Panc1 (cell line): Measurements from ENCODE around the gene HDAC3. TPM values are rescaled to one million over a fixed set of nuclear protein-coding genes. Genes with fewer than 3 reads are reported as not detected.

Experiments
- ATAC-seq: fragments of 200-7000 bp; cut with Tn5 transposase; 2 replicates; pipeline ENCODE4 v1.9.1; 2020; ENCODE audit warnings: mild to moderate bottlenecking, moderate library complexity
- BruUV-seq: library from RNA; stranded (reverse); fragments of 400-500 nt; replicated peaks from 2 replicates; lab custom pipeline; 2021; lab: Mats Ljungman, UMichigan
- CTCF ChIA-PET: fragments of 300-600 bp; sonication (Branson Sonifier 250); formaldehyde crosslinking; loops from one replicate; lab custom pipeline; 2022; ENCODE audit warnings: antibody characterized with exemption; lab: Charles Lee
- POLR2A ChIA-PET: fragments of 300-600 bp; sonication (Branson Sonifier 250); formaldehyde crosslinking; loops from one replicate; lab custom pipeline; 2022; ENCODE audit warnings: antibody characterized with exemption; lab: Charles Lee
- DNase-seq: peaks from one replicate; pipeline ENCODE4 v3.0.0-alpha.2; 2010; ENCODE audit warnings: low read depth, low spot score
- H3K27ac ChIP-seq: 2 replicates; pipeline ENCODE4 v1.5.1; 2011; ENCODE audit warnings: mild to moderate bottlenecking, low read length, inconsistent platforms
- H3K27me3 ChIP-seq: fragments of 200-500 bp; sonication (Bioruptor generic); 2 replicates; pipeline ENCODE4 v1.6.0; 2014; ENCODE audit warnings: low read length, inconsistent platforms; ENCODE audit not compliant: control insufficient read depth, insufficient read depth
- H3K36me3 ChIP-seq: fragments of 200-500 bp; sonication (Bioruptor generic); 2 replicates; pipeline ENCODE4 v1.5.1; 2014; ENCODE audit warnings: inconsistent platforms, mild to moderate bottlenecking, low read length, moderate library complexity; ENCODE audit not compliant: control insufficient read depth, insufficient read depth
- H3K4me1 ChIP-seq: 2 replicates; pipeline ENCODE4 v1.5.1; 2011; ENCODE audit warnings: inconsistent platforms, mild to moderate bottlenecking, low read length, moderate library complexity; ENCODE audit not compliant: control insufficient read depth, insufficient read depth
- H3K4me3 ChIP-seq, 2 experiments: 2 replicates each; pipeline ENCODE4 v1.5.1; 2011 to 2012; ENCODE audit warnings: low read depth in 2 of 2, low read length in 2 of 2, mild to moderate bottlenecking in 2 of 2, inconsistent platforms in 1 of 2, moderate library complexity in 1 of 2
- H3K9me3 ChIP-seq: fragments of 200-500 bp; sonication (Bioruptor generic); 2 replicates; pipeline ENCODE4 v1.5.1; 2014; ENCODE audit warnings: low read depth, mild to moderate bottlenecking, inconsistent platforms, low read length, moderate library complexity; ENCODE audit not compliant: control insufficient read depth, insufficient read depth
- POLR2AphosphoS5 ChIP-seq: IDR thresholded peaks from 2 replicates; pipeline ENCODE4 v1.6.1; 2012; ENCODE audit warnings: mild to moderate bottlenecking, low read depth, low read length, moderate library complexity
- SIN3A ChIP-seq: IDR thresholded peaks from 2 replicates; pipeline ENCODE4 v1.6.1; 2012; ENCODE audit warnings: low read depth, mild to moderate bottlenecking, low read length, moderate library complexity, borderline replicate concordance; ENCODE audit not compliant: insufficient read depth
- TCF7L2 ChIP-seq: IDR thresholded peaks from 2 replicates; pipeline ENCODE4 v1.6.1; 2011; ENCODE audit warnings: mild to moderate bottlenecking, low read depth, low read length, inconsistent platforms
- in situ Hi-C: cut with HindIII; loops from 2 replicates; pipeline ENCODE4 v1.10.0; 2016; ENCODE audit warnings: low sequenced_read_pairs, low pct_unique_long_range_greater_than_20kb
- intact Hi-C: fragments of 100-400 bp; cut with micrococcal nuclease; formaldehyde crosslinking; loops from one replicate; pipeline ENCODE4 v1.10.0; 2022; ENCODE audit not compliant: unreplicated experiment
- total RNA-seq: library from RNA; stranded (reverse); gene quantifications from one replicate; pipeline ENCODE4 v1.2.1, GENCODE V29; 2021; ENCODE audit not compliant: unreplicated experiment
- TF ChIP-seq, protein P1 (sequence below): fragments of 450-650 bp; IDR thresholded peaks from 2 replicates; pipeline ENCODE4 v1.5.1; 2017; ENCODE audit warnings: mild to moderate bottlenecking
- TF ChIP-seq, protein P2 (sequence below), 2 experiments: IDR thresholded peaks; 2 replicates each; pipeline ENCODE4 v1.6.1; 2011 to 2012; ENCODE audit warnings: low read depth in 2 of 2, control low read depth in 1 of 2, low read length in 1 of 2, mild to moderate bottlenecking in 1 of 2, moderate library complexity in 1 of 2; ENCODE audit not compliant: insufficient read depth in 1 of 2

Gene HDAC3
- total RNA-seq, 1 experiment from 2014 or later: 75.5 TPM

DNA sequence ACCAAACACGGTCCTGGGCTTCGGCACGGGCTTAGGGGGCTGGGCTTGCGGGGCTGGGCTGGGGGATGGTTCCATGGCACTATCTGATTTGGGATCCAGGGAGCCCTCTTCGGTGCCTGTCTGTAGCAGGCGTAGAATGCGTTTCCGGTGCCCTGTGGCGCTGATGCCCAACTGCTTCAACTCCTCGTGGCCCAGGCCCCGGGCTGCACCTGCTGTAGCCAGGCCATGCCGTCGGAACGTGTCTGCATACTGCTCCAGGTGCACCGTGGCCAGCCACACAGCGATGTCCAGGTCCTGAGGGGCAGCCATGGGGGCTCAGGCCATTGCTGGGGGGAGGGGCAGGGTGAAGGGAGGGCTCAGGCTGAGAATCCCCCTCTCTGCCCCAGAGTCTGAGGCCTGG lies 43.5 kb upstream of the HDAC3 start:
- no peak overlapping the region for H3K4me3 ChIP-seq
- TF ChIP-seq POLR2AphosphoS5 (no peak), SIN3A (no peak), TCF7L2 (no peak)
- TF ChIP-seq, protein P1, sequence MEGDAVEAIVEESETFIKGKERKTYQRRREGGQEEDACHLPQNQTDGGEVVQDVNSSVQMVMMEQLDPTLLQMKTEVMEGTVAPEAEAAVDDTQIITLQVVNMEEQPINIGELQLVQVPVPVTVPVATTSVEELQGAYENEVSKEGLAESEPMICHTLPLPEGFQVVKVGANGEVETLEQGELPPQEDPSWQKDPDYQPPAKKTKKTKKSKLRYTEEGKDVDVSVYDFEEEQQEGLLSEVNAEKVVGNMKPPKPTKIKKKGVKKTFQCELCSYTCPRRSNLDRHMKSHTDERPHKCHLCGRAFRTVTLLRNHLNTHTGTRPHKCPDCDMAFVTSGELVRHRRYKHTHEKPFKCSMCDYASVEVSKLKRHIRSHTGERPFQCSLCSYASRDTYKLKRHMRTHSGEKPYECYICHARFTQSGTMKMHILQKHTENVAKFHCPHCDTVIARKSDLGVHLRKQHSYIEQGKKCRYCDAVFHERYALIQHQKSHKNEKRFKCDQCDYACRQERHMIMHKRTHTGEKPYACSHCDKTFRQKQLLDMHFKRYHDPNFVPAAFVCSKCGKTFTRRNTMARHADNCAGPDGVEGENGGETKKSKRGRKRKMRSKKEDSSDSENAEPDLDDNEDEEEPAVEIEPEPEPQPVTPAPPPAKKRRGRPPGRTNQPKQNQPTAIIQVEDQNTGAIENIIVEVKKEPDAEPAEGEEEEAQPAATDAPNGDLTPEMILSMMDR: no peak
- TF ChIP-seq, protein P2, sequence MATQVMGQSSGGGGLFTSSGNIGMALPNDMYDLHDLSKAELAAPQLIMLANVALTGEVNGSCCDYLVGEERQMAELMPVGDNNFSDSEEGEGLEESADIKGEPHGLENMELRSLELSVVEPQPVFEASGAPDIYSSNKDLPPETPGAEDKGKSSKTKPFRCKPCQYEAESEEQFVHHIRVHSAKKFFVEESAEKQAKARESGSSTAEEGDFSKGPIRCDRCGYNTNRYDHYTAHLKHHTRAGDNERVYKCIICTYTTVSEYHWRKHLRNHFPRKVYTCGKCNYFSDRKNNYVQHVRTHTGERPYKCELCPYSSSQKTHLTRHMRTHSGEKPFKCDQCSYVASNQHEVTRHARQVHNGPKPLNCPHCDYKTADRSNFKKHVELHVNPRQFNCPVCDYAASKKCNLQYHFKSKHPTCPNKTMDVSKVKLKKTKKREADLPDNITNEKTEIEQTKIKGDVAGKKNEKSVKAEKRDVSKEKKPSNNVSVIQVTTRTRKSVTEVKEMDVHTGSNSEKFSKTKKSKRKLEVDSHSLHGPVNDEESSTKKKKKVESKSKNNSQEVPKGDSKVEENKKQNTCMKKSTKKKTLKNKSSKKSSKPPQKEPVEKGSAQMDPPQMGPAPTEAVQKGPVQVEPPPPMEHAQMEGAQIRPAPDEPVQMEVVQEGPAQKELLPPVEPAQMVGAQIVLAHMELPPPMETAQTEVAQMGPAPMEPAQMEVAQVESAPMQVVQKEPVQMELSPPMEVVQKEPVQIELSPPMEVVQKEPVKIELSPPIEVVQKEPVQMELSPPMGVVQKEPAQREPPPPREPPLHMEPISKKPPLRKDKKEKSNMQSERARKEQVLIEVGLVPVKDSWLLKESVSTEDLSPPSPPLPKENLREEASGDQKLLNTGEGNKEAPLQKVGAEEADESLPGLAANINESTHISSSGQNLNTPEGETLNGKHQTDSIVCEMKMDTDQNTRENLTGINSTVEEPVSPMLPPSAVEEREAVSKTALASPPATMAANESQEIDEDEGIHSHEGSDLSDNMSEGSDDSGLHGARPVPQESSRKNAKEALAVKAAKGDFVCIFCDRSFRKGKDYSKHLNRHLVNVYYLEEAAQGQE (IDR thresholded peaks at IDR 0.05; ENCODE audit: insufficient read depth in 1 of 2, low read depth in 2 of 2, low read length in 1 of 2): no peak
- DNase-seq: no peak
- no TSS peak for BruUV-seq
- CTCF ChIA-PET: no interaction called here
- ATAC-seq: no peak
- in situ Hi-C loops (no loop called here), intact Hi-C loops (no loop called here)
- H3K9me3 ChIP-seq: no peaks in the 10 kb centered on the region
- no peak overlapping the region for H3K27ac ChIP-seq
- no peaks in the 10 kb centered on the region for H3K36me3 ChIP-seq
- peaks cover 8% of the 10 kb centered on the region for H3K4me1 ChIP-seq
- POLR2A ChIA-PET: no interaction called here
- no peaks in the 10 kb centered on the region for H3K27me3 ChIP-seq

DNA sequence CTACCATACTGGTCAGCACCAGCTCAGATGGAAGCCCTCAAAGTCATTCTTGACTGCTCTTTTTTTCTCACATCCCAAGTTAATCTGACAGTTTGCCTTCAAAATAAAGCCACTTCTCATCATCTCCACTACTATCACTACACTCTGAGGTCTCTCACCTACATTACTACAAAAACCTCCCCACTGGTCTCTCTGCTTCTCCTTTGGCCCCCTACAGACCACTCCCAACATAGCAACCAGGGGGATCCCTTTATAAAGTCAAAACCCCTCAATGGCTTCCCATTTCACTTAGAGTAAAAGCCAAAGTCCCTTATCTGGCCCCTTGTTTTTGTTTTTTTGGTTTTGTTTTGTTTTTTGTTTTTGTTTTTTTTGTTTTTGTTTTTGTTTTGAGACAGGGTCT lies 40.8 kb upstream of the HDAC3 start:
- peaks cover 8% of the 10 kb centered on the region for H3K4me1 ChIP-seq
- BruUV-seq: no TSS peak
- ChIA-PET POLR2A (no interaction called here), CTCF (interaction anchor here (0.5 kb wide), 1 partner anchor 299 kb away, joined by 3 read pairs; no protein-coding TSS in a partner anchor)
- no peak for ATAC-seq
- no peak overlapping the region for H3K4me3 ChIP-seq
- no peak for TF ChIP-seq SIN3A
- TF ChIP-seq, protein P2 (IDR thresholded peaks at IDR 0.05; ENCODE audit: insufficient read depth in 1 of 2, low read depth in 2 of 2, low read length in 1 of 2): no peak
- TF ChIP-seq POLR2AphosphoS5: no peak
- no peak for TF ChIP-seq TCF7L2
- TF ChIP-seq, protein P1: no peak
- no peak for DNase-seq
- in situ Hi-C loops (no loop called here), intact Hi-C loops (no loop called here)
- no peaks in the 10 kb centered on the region for H3K36me3 ChIP-seq
- no peaks in the 10 kb centered on the region for H3K27me3 ChIP-seq
- no peaks in the 10 kb centered on the region for H3K9me3 ChIP-seq
- no peak overlapping the region for H3K27ac ChIP-seq
